GM12865 (cell line): ENCODE measurements around the gene OLFML2A.

Source experiments
- DNase-seq: peaks from one replicate; pipeline ENCODE4 v3.0.0; 2010; ENCODE audit warnings: low read depth
- H3K4me3 ChIP-seq: 2 replicates; pipeline ENCODE4 v1.5.1; 2011; ENCODE audit warnings: mild to moderate bottlenecking, low read depth, low read length, control low read depth
- TF ChIP-seq, protein P1 (sequence below): IDR thresholded peaks from 2 replicates; pipeline ENCODE4 v1.5.1; 2011; ENCODE audit warnings: low read length, control low read depth, low read depth, inconsistent platforms; ENCODE audit not compliant: insufficient read depth; ENCODE audit errors: missing control alignments

The OLFML2A gene

DNA sequence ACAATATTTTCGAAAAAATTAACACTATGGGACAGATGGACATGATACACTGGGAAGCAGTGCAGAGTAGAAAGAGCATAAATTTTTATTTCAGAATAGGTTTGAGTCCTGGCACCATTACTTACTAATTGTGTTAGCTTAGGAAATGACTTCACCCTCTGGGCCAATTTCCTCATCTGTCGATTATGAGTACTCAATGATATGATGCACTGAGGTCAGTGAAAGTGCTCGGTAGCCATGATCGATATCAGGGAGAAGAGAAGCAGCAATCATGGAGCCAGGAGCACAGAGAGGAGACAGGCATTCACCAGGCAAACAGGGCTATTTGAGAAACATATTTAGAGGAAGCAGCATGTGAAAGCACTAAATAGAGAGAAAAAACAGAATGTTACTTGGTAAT lies 35.3 kb upstream of the OLFML2A start:
- DNase-seq: no peak
- no peak overlapping the region for H3K4me3 ChIP-seq
- TF ChIP-seq, protein P1, sequence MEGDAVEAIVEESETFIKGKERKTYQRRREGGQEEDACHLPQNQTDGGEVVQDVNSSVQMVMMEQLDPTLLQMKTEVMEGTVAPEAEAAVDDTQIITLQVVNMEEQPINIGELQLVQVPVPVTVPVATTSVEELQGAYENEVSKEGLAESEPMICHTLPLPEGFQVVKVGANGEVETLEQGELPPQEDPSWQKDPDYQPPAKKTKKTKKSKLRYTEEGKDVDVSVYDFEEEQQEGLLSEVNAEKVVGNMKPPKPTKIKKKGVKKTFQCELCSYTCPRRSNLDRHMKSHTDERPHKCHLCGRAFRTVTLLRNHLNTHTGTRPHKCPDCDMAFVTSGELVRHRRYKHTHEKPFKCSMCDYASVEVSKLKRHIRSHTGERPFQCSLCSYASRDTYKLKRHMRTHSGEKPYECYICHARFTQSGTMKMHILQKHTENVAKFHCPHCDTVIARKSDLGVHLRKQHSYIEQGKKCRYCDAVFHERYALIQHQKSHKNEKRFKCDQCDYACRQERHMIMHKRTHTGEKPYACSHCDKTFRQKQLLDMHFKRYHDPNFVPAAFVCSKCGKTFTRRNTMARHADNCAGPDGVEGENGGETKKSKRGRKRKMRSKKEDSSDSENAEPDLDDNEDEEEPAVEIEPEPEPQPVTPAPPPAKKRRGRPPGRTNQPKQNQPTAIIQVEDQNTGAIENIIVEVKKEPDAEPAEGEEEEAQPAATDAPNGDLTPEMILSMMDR: no peak

DNA sequence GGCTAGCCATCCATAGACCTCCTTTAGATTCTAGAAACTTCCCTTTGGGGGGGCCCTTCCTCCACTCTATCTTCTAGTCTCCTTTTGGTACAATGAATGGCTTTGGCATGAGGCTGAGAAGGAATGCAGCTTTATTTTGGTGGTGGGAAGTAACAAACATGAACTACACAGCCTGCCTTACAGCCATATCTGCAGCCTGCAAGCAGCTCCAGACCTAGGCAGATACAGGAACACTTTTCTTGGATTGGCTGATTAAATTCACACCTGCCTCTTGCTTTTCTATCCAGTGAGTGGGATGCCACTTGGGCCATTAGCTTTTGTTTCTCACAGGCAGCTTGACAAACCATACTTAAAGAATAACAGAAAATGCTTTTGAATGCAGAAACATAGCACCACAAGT lies 34.0 kb upstream of the OLFML2A start:
- TF ChIP-seq, protein P1: no peak
- no peak for DNase-seq
- H3K4me3 ChIP-seq: no peak overlapping the region

DNA sequence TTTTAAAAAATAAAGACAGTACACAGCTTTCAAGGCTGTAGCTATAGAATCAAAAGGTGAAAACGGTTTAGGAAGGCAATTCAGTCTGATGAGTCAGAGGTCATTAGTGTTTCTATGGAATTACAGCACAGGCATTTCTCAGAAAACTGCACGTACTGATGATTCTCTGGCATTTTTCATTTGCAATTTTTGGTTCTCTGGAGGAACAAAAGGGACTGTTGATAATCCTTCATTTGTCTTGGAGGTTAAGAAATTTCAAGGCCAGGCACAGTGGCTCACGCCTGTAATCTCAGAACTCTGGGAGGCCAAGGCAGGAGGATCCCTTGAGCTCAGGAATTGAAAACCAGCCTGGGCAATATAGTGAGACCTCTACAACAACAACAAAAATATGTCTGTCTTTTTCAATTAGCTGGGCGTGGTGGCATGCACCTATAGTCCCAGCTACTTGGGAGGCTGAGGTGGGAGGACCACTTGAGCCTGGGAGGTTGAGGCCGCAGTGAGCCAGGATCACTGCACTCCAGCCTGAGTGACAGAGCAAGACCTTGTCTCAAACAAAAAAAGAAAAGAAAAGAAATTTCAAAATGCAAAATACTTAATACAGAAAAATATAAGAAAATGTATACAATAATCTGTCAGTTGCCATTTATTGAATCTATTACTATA lies 33.1 kb upstream of the OLFML2A start:
- no peak overlapping the region for H3K4me3 ChIP-seq
- TF ChIP-seq, protein P1: no peak
- DNase-seq: no peak

DNA sequence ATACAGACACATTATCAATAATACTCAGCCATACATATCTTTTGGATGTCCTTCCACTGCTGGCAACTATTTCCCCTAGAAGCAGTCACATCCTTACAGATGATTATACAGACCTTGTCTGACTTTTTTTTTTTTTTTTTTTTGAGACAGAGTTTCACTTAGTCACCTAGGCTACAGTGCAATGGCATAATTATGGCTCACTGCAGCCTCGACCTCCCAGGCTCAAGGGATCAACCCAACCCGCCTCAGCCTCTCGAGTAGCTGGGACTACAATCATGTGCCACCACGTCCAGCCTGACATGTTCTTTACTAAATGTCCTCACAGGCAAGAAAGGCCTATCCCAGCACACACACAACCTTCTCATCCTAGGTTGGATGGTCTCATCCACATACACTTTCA lies 29.9 kb upstream of the OLFML2A start:
- H3K4me3 ChIP-seq: no peak overlapping the region
- TF ChIP-seq, protein P1: no peak
- no peak for DNase-seq

DNA sequence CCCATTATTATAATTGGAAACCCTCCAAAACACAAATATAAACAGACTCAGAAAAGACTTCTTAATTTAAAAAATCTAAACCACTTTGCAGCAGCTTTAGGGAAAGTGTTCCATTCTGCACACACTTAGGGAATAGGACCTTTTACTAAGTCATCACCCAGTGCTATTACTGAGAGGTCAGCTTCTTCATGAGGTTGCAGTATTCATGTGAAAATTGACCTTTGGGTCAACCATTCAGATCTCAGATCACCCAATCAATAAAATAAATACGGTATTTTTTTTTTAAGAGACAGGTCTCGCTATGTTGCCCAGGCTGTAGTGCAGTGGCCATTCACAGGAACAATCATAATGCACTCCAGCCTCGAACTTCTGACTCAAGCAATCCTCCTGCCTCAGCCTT lies 27.6 kb upstream of the OLFML2A start:
- H3K4me3 ChIP-seq: no peak overlapping the region
- DNase-seq: no peak
- TF ChIP-seq, protein P1: no peak

DNA sequence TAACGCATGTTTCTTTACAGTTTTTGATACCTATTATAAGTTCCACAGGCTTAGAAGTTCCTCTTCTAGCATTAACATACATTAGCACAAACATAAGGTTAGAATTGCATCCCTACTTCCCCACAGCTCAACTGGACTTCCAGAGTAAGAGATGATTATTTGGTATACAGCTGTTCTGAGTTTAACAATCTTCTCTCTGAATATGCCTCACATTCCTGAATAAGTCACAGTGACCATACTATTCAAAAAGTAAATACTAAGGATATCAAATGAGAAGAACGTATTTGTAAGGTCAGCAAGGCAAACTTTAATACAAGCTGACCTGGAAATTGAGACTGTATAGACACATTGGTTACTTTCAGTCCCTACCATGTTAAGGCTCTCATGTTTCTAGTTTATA lies 27.2 kb upstream of the OLFML2A start:
- no peak overlapping the region for H3K4me3 ChIP-seq
- TF ChIP-seq, protein P1: no peak
- no peak for DNase-seq

DNA sequence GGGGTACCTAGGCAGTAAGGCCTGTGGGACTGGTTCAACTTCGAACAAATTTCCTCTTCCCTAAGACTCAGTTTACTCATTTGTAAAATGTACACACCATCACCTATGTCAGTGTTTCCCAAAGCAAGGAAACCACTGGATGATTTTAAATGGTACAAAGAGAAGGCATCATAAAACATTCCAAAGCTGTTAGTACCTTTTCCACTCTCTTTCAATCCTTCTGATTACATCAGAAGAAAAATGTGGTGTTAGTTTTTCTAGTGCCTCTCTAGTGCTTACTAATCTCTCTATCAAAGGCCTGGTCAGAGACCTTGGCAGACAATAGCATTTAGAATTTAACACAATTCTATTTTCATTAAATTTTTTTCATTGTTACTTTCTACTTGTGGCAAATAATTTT lies 24.0 kb upstream of the OLFML2A start:
- no peak for DNase-seq
- no peak overlapping the region for H3K4me3 ChIP-seq
- TF ChIP-seq, protein P1: no peak
